Stimulated activated CD8-positive, alpha-beta memory T cell treated with anti-CD3 and anti-CD28 coated beads, Interleukin-4, amount 100 ng/mL, for 4 hours (primary cell): ENCODE results near the gene PPFIBP2.
"Not testable (repeated sequence)": the region's sequence is repeated elsewhere in the genome, so short reads cannot be mapped to it uniquely, and the experiment has no call there.

ENCODE experiments used
- DNase-seq, 2 donors: peaks; one replicate each; pipeline ENCODE4 v3.0.0-alpha.2; 2020; ENCODE audit warnings: low read depth in 2 of 2, low spot score in 1 of 2

The PPFIBP2 gene

GRCh38 chr11:7498193-7498592 lies 15.6 kb upstream of the PPFIBP2 start:
- DNase-seq: no peak

GRCh38 chr11:7499081-7499480 lies 14.7 kb upstream of the PPFIBP2 start:
- DNase-seq: no peak

- DNase-seq: no peak
These were observed 13.5 kb upstream of the PPFIBP2 start for GRCh38 chr11:7500251-7500650.

GRCh38 chr11:7501251-7501650 lies 12.5 kb upstream of the PPFIBP2 start:
- DNase-seq: no peak

- no peak for DNase-seq
These were observed 11.9 kb upstream of the PPFIBP2 start for GRCh38 chr11:7501894-7502293.

GRCh38 chr11:7506243-7506642 lies 7.6 kb upstream of the PPFIBP2 start:
- no peak for DNase-seq

- DNase-seq: no peak
These were observed 5.7 kb upstream of the PPFIBP2 start for GRCh38 chr11:7508087-7508486.

- DNase-seq: no peak
These were observed 3.8 kb upstream of the PPFIBP2 start for GRCh38 chr11:7509966-7510365.

GRCh38 chr11:7511401-7511800 lies 2.4 kb upstream of the PPFIBP2 start:
- no peak for DNase-seq

GRCh38 chr11:7512525-7513233 lies 1.1 kb upstream of the PPFIBP2 start:
- DNase-seq: no peak

- DNase-seq: no peak
These were observed 346 bp downstream of the PPFIBP2 start for GRCh38 chr11:7514099-7514591.

- no peak for DNase-seq
These were observed 1.7 kb downstream of the PPFIBP2 start for GRCh38 chr11:7515447-7515886.

GRCh38 chr11:7516475-7516874 lies 2.7 kb downstream of the PPFIBP2 start:
- DNase-seq: no peak

- DNase-seq: not testable (repeated sequence)
These were observed 3.9 kb downstream of the PPFIBP2 start for GRCh38 chr11:7517743-7518142.

- DNase-seq: no peak
These were observed 5.2 kb downstream of the PPFIBP2 start for GRCh38 chr11:7518811-7519562.

GRCh38 chr11:7520011-7520942 lies 6.5 kb downstream of the PPFIBP2 start:
- DNase-seq: no peak

- DNase-seq: no peak
These were observed 7.2 kb downstream of the PPFIBP2 start for GRCh38 chr11:7520981-7521487.

- DNase-seq: no peak
These were observed 8.3 kb downstream of the PPFIBP2 start for GRCh38 chr11:7522121-7522520.

GRCh38 chr11:7522546-7522945 lies 8.7 kb downstream of the PPFIBP2 start:
- no peak for DNase-seq

GRCh38 chr11:7523416-7524210 lies 9.8 kb downstream of the PPFIBP2 start:
- DNase-seq: no peak
